Measurements from ENCODE around the gene TGFA. TPM values are rescaled to one million over a fixed set of nuclear protein-coding genes. Genes with fewer than 3 reads are reported as not detected.

The TGFA gene
- total and polyA plus RNA-seq, 7 donors = 0.33 to 12.7 (median 3.1) TPM; not detected in 1

DNA sequence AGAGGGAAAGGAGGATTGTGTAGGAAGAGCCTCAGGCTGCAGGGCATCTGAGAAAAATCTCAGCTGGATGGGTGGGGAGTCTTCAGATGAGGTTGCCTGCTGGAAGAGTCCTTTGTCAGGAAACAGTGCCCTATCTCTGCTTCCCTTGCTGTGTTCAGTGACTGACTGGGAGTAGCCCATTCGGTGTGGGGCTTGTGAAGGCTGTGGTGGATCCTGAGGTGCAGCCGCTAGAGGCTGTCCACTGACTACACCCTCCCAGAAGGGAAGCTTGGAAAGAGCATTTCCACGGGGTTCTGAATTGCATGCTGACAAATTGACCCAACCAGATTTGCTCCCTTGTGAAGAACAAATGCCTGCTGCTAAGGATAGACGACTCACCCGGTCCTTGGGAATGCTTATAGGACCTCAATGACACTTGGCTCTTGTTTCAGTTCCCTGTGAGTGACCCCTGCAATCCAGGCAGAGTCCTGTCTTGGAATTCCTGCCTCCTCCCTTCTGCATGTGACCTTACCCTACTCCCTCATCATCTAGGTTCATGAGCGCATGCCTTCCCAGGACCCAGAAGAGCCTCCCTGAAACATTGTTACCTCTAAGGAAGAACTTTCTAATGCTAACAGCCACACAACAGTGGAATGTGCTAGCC lies 142.0 kb downstream of the TGFA start:
- Histone ChIP-seq H3K27ac (no peak overlapping the region), H3K27me3 (no peaks in the 10 kb centered on the region), H3K4me1 (no peaks in the 10 kb centered on the region), H3K9me3 (no peaks in the 10 kb centered on the region), H3K36me3 (no peaks in the 10 kb centered on the region), H3K4me3 (no peak overlapping the region)
- 82 to 86% methylated on average over 6 of the region's 6 CpGs for WGBS, 2 donors
- no peak for DNase-seq
- intact Hi-C loops (cut with DNase I) = no loop called here
- TF ChIP-seq POLR2A (IDR thresholded peaks at IDR 0.05) (no peak), POLR2AphosphoS5 (IDR thresholded peaks at IDR 0.05) (no peak), EP300 (IDR thresholded peaks at IDR 0.05) (no peak)
- TF ChIP-seq, protein P1, sequence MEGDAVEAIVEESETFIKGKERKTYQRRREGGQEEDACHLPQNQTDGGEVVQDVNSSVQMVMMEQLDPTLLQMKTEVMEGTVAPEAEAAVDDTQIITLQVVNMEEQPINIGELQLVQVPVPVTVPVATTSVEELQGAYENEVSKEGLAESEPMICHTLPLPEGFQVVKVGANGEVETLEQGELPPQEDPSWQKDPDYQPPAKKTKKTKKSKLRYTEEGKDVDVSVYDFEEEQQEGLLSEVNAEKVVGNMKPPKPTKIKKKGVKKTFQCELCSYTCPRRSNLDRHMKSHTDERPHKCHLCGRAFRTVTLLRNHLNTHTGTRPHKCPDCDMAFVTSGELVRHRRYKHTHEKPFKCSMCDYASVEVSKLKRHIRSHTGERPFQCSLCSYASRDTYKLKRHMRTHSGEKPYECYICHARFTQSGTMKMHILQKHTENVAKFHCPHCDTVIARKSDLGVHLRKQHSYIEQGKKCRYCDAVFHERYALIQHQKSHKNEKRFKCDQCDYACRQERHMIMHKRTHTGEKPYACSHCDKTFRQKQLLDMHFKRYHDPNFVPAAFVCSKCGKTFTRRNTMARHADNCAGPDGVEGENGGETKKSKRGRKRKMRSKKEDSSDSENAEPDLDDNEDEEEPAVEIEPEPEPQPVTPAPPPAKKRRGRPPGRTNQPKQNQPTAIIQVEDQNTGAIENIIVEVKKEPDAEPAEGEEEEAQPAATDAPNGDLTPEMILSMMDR (IDR thresholded peaks at IDR 0.05) = no peak

DNA sequence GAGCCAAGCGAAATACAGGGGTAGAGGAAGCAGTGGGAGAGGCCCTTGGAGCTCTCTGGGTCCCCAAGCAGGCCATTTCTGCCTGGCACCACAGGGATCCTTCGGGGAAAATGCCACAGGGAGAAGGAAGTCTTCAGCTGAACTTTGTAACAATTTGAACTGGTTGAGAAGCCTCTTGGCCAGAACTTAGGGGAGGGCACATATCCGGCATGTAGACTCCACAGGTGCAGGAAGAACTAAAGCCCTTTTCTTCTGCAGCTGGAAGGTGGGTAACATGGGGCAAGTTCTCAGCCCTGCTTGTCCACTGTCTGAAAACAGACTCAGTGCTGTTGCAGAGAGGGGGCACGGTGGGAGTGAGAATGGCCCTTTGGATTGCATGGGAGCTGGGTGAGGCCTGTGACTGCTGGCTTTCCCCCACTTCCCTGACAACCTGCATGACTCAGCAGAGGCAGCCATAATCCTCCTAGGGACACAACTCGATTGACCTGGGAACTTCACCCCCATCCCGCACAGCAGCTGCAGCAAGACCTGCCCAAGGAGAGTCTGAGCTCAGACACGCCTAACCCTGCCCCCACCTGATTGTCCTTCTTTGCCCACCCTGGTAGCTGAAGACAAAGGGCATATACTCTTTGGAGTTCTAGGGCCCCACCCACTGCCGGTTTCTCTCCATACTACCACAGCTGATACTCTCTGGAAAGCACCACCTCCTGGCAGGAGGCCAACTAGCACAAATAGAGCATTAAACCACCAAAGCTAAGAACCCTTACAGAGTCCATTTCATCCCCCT lies 150.2 kb downstream of the TGFA start:
- no peak overlapping the region for H3K4me3 ChIP-seq
- H3K27me3 ChIP-seq = no peaks in the 10 kb centered on the region
- intact Hi-C loops (cut with DNase I) = no loop called here
- TF ChIP-seq POLR2A (IDR thresholded peaks at IDR 0.05) = no peak
- no peak for TF ChIP-seq EP300 (IDR thresholded peaks at IDR 0.05)
- TF ChIP-seq, protein P1 (IDR thresholded peaks at IDR 0.05) = no peak
- no peak for TF ChIP-seq POLR2AphosphoS5 (IDR thresholded peaks at IDR 0.05)
- no peak overlapping the region for H3K27ac ChIP-seq
- DNase-seq = no peak
- no peaks in the 10 kb centered on the region for H3K9me3 ChIP-seq
- no peaks in the 10 kb centered on the region for H3K36me3 ChIP-seq
- 29 to 79% methylated on average over 8 of the region's 8 CpGs for WGBS, 2 donors
- H3K4me1 ChIP-seq = no peaks in the 10 kb centered on the region

DNA sequence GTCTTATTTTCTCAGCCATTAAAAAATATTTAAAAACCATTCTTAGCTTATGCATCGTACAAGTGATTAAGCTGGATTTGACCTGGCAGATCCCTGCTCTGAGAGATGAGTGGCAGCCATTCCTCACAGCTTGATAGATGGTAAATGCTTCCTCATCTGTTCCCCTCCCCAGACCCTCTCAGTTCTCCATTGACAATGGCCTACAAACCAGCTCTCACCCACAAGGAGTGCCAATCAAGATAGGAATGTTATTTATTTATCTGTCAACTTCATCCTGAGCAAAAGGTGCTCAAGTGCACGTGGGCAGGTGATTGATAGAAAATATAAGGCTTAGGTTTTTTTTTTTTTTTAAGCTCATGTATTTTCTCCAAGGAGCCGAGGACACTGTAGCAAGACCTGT lies 153.1 kb downstream of the TGFA start:
- Histone ChIP-seq H3K4me3 (no peak overlapping the region), H3K36me3 (no peaks in the 10 kb centered on the region), H3K9me3 (no peaks in the 10 kb centered on the region), H3K27ac (no peak overlapping the region), H3K27me3 (no peaks in the 10 kb centered on the region), H3K4me1 (no peaks in the 10 kb centered on the region)
- DNase-seq = no peak
- 85 to 89% methylated on average over 3 of the region's 3 CpGs for WGBS, 2 donors
- no peak for TF ChIP-seq POLR2A (IDR thresholded peaks at IDR 0.05)
- TF ChIP-seq, protein P1 (IDR thresholded peaks at IDR 0.05) = no peak
- no peak for TF ChIP-seq EP300 (IDR thresholded peaks at IDR 0.05)
- no peak for TF ChIP-seq POLR2AphosphoS5 (IDR thresholded peaks at IDR 0.05)
- intact Hi-C loops (cut with DNase I) = no loop called here

DNA sequence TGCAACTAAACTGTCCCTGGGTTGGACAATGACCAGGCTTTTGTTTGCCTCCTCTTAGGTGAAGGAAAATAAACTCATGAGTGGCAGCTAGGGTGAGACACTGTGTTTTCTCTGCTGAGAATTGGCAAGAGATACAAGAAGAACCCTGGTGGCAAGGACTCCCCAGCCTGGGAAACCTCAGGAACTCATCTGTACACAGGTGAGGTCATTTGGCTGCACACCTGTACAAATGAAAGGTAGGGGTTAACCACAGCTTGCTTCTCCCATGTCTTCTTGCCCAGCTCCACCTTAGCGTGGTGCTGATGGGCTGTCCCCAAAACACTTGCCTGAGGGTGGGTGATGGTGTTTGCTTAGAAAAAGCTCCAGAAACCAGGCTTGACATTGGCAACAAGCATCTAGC lies 154.6 kb downstream of the TGFA start:
- no peak for DNase-seq
- Histone ChIP-seq H3K9me3 (no peaks in the 10 kb centered on the region), H3K4me3 (no peak overlapping the region), H3K27ac (no peak overlapping the region), H3K4me1 (no peaks in the 10 kb centered on the region), H3K36me3 (no peaks in the 10 kb centered on the region), H3K27me3 (no peaks in the 10 kb centered on the region)
- intact Hi-C loops (cut with DNase I) = no loop called here
- TF ChIP-seq EP300 (IDR thresholded peaks at IDR 0.05) (no peak), POLR2AphosphoS5 (IDR thresholded peaks at IDR 0.05) (no peak), POLR2A (IDR thresholded peaks at IDR 0.05) (no peak)
- TF ChIP-seq, protein P1 (IDR thresholded peaks at IDR 0.05) = no peak
- WGBS, 2 donors = 87% methylated on average over 1 of the region's 1 CpG

Other genes starting within 250 kb of the TGFA start
- gene ADD2, start 214.4 kb upstream of the TGFA start, total RNA-seq = 1 to 10 TPM; 1.3 to 5.8 (median 3.9) TPM
- gene ADD2, start 214.4 kb upstream of the TGFA start, polyA plus RNA-seq = 1 to 10 TPM in 1 of 3 donors, under 1 TPM in 1, not detected in 1; under 0.01 to 2.7 TPM
- gene FIGLA, start 236.8 kb upstream of the TGFA start, total RNA-seq = not detected
- gene FIGLA, start 236.8 kb upstream of the TGFA start, polyA plus RNA-seq = not detected